ENCODE results near the gene AZIN2. TPM values are rescaled to one million over a fixed set of nuclear protein-coding genes. Genes with fewer than 3 reads are reported as not detected.
A peak's percentile ranks its signal among the peaks of the same experiment; 100 is the strongest.

The AZIN2 gene
- total and polyA plus RNA-seq, 10 of the 15 experiments (the other 5 are each of a cell fraction or from before 2014, with no cell fraction given) = 0.02 to 0.85 (median 0.23) TPM

- TF ChIP-seq RB1 (IDR thresholded peaks at IDR 0.05; ENCODE audit: borderline replicate concordance) = no peak
- no peak for TF ChIP-seq SMAD5 (IDR thresholded peaks at IDR 0.05; ENCODE audit: low read depth)
- TF ChIP-seq MXI1 (IDR thresholded peaks at IDR 0.05; ENCODE audit: low read depth, low read length) = no peak
- TF ChIP-seq IRF4 (IDR thresholded peaks at IDR 0.05; ENCODE audit: low read depth, low read length) = no peak
- TF ChIP-seq ZNF384 (IDR thresholded peaks at IDR 0.05; ENCODE audit: borderline replicate concordance, low read depth, low read length) = no peak
- TF ChIP-seq FOXK2 (IDR thresholded peaks at IDR 0.05) = 0 out of 2 replicates have a peak, but pooled peaks have one; percentile 28
- TF ChIP-seq BMI1 (IDR thresholded peaks at IDR 0.05; ENCODE audit: borderline replicate concordance) = no peak
- no peak for TF ChIP-seq ZNF24 (IDR thresholded peaks at IDR 0.05)
- no peak for TF ChIP-seq FOS (IDR thresholded peaks at IDR 0.05; ENCODE audit: borderline replicate concordance, extremely low read depth, insufficient read length)
- TF ChIP-seq ZZZ3 (IDR thresholded peaks at IDR 0.05; ENCODE audit: control insufficient read depth, insufficient read length, low read depth) = no peak
- TF ChIP-seq EED (IDR thresholded peaks at IDR 0.05; ENCODE audit: low read depth) = no peak
- no peak for TF ChIP-seq TCF7 (IDR thresholded peaks at IDR 0.05; ENCODE audit: borderline replicate concordance)
- no peak for TF ChIP-seq NRF1 (conservative IDR thresholded peaks at IDR 0.05; ENCODE audit: low read depth, low read length)
- TF ChIP-seq YY1 (IDR thresholded peaks at IDR 0.05; ENCODE audit: low read depth, low read length) = 0 out of 2 replicates have a peak, but pooled peaks have one; percentile 17
- TF ChIP-seq HCFC1 (IDR thresholded peaks at IDR 0.05; ENCODE audit: low read length) = no peak
- TF ChIP-seq KDM1A (IDR thresholded peaks at IDR 0.05; ENCODE audit: borderline replicate concordance) = no peak
- TF ChIP-seq, protein P1, sequence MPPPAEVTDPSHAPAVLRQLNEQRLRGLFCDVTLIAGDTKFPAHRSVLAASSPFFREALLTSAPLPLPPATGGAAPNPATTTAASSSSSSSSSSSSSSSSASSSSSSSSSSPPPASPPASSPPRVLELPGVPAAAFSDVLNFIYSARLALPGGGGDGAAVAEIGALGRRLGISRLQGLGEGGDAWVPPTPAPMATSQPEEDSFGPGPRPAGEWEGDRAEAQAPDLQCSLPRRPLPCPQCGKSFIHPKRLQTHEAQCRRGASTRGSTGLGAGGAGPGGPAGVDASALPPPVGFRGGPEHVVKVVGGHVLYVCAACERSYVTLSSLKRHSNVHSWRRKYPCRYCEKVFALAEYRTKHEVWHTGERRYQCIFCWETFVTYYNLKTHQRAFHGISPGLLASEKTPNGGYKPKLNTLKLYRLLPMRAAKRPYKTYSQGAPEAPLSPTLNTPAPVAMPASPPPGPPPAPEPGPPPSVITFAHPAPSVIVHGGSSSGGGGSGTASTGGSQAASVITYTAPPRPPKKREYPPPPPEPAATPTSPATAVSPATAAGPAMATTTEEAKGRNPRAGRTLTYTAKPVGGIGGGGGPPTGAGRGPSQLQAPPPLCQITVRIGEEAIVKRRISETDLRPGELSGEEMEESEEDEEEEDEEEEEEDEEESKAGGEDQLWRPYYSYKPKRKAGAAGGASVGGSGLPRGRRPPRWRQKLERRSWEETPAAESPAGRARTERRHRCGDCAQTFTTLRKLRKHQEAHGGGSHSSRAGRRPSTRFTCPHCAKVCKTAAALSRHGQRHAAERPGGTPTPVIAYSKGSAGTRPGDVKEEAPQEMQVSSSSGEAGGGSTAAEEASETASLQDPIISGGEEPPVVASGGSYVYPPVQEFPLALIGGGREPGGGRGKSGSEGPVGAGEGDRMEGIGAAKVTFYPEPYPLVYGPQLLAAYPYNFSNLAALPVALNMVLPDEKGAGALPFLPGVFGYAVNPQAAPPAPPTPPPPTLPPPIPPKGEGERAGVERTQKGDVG (CRISPR knock-in tag; IDR thresholded peaks at IDR 0.05) = no peak
- 0 out of 2 replicates have a peak, but pooled peaks have one; percentile 22 for TF ChIP-seq TCF12 (IDR thresholded peaks at IDR 0.05; ENCODE audit: low read depth, low read length)
- no peak for TF ChIP-seq CEBPZ (IDR thresholded peaks at IDR 0.05; ENCODE audit: low read depth, low read length)
- no peak for TF ChIP-seq TAF1 (IDR thresholded peaks at IDR 0.05; ENCODE audit: borderline replicate concordance, low read depth, low read length)
- no peak for TF ChIP-seq SUZ12 (IDR thresholded peaks at IDR 0.05; ENCODE audit: unreplicated experiment)
- TF ChIP-seq MEF2B (IDR thresholded peaks at IDR 0.05; ENCODE audit: partially characterized antibody, poor library complexity, severe bottlenecking) = no peak
- TF ChIP-seq, protein P2, sequence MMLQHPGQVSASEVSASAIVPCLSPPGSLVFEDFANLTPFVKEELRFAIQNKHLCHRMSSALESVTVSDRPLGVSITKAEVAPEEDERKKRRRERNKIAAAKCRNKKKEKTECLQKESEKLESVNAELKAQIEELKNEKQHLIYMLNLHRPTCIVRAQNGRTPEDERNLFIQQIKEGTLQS (IDR thresholded peaks at IDR 0.05; ENCODE audit: borderline replicate concordance, extremely low read depth, low read depth, low read length) = 0 out of 2 replicates have a peak, but pooled peaks have one; percentile 17
- TF ChIP-seq, protein P3, sequence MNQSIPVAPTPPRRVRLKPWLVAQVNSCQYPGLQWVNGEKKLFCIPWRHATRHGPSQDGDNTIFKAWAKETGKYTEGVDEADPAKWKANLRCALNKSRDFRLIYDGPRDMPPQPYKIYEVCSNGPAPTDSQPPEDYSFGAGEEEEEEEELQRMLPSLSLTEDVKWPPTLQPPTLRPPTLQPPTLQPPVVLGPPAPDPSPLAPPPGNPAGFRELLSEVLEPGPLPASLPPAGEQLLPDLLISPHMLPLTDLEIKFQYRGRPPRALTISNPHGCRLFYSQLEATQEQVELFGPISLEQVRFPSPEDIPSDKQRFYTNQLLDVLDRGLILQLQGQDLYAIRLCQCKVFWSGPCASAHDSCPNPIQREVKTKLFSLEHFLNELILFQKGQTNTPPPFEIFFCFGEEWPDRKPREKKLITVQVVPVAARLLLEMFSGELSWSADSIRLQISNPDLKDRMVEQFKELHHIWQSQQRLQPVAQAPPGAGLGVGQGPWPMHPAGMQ (IDR thresholded peaks at IDR 0.05; ENCODE audit: borderline replicate concordance) = no peak
Measured at GRCh38 chr1:33119532-33120217, 38.7 kb downstream of the AZIN2 start (continued).
